HepG2 (cell line): ENCODE results near the gene LRSAM1. TPM values are rescaled to one million over a fixed set of nuclear protein-coding genes. Genes with fewer than 3 reads are reported as not detected.

ENCODE experiments used
- DRAP1 ChIP-seq: IDR thresholded peaks from 2 replicates; pipeline ENCODE4 v1.6.1; 2016; ENCODE audit warnings: missing genetic modification reagents, missing compliant biosample characterization
- ESRRA ChIP-seq: sonication (generic); formaldehyde crosslinking; IDR thresholded peaks from 2 replicates; pipeline ENCODE4 v1.5.1; 2020; ENCODE audit warnings: mild to moderate bottlenecking, low read depth, missing genetic modification reagents
- HBP1 ChIP-seq: IDR thresholded peaks from 2 replicates; pipeline ENCODE4 v1.6.1; 2016; ENCODE audit warnings: low read depth, control low read depth
- HNF4A ChIP-seq: sonication (generic); formaldehyde crosslinking; IDR thresholded peaks from 2 replicates; pipeline ENCODE4 v1.4.0; 2020; ENCODE audit warnings: missing genetic modification reagents
- JUND ChIP-seq: sonication (generic); formaldehyde crosslinking; IDR thresholded peaks from 2 replicates; pipeline ENCODE4 v1.8.0; 2022; ENCODE audit warnings: mild to moderate bottlenecking, missing genetic modification reagents
- MTF1 ChIP-seq: sonication (generic); formaldehyde crosslinking; IDR thresholded peaks from 2 replicates; pipeline ENCODE4 v1.5.0; 2020; ENCODE audit warnings: missing genetic modification reagents
- NFKB2 ChIP-seq: sonication (generic); formaldehyde crosslinking; IDR thresholded peaks from 2 replicates; pipeline ENCODE4 v1.4.0; 2020; ENCODE audit warnings: missing genetic modification reagents, borderline replicate concordance
- ZBTB8A ChIP-seq: sonication (generic); formaldehyde crosslinking; IDR thresholded peaks from 2 replicates; pipeline ENCODE4 v1.4.0; 2020; ENCODE audit warnings: mild to moderate bottlenecking, low read depth, missing genetic modification reagents, borderline replicate concordance
- ZNF280B ChIP-seq: sonication (generic); formaldehyde crosslinking; IDR thresholded peaks from 2 replicates; pipeline ENCODE4 v1.5.0; 2020; ENCODE audit warnings: missing genetic modification reagents, mild to moderate bottlenecking, borderline replicate concordance
- ZNF30 ChIP-seq: sonication (generic); formaldehyde crosslinking; IDR thresholded peaks from 2 replicates; pipeline ENCODE4 v1.5.0; 2020; ENCODE audit warnings: mild to moderate bottlenecking, missing genetic modification reagents
- ZNF451 ChIP-seq: sonication (generic); formaldehyde crosslinking; IDR thresholded peaks from 2 replicates; pipeline ENCODE4 v1.5.0; 2020; ENCODE audit warnings: mild to moderate bottlenecking, missing genetic modification reagents
- ZNF740 ChIP-seq: sonication (generic); formaldehyde crosslinking; IDR thresholded peaks from 2 replicates; pipeline ENCODE4 v1.4.0; 2020; ENCODE audit warnings: missing genetic modification reagents
- polyA plus RNA-seq, 8 experiments: library from polyadenylated mRNA; depleted of rRNA in 3 of 8; stranded (reverse) in 7 of 8; unstranded in 1 of 8; fragments of >200 nt; fragmentation: Illumina TruSeq in 4 of 8; extraction: Trizol in 4 of 8; gene quantifications; 2 replicates each; pipeline versions ENCODE4 v1.2.1 to v1.2.3, GENCODE V29; 2011 to 2016; ENCODE audit warnings: low read depth in 4 of 8, missing spikeins in 1 of 8, mixed read lengths in 1 of 8; ENCODE audit not compliant: insufficient read depth in 1 of 8
- total RNA-seq, 5 experiments: library from RNA; depleted of rRNA; stranded (reverse); fragments of >200 nt; fragmentation: Illumina TruSeq; extraction: Trizol; gene quantifications; 2 replicates each; pipeline ENCODE4 v1.2.3, GENCODE V29; 2016; ENCODE audit warnings: low read depth in 1 of 5
- TF ChIP-seq, protein P1 (sequence below), 2 experiments: sonication (generic) in 1 of 2; formaldehyde crosslinking in 1 of 2; IDR thresholded peaks; 2 replicates each; pipeline versions ENCODE4 v1.6.1 to v1.9.0; 2014 to 2022; ENCODE audit warnings: antibody characterized with exemption in 1 of 2, borderline replicate concordance in 1 of 2, inconsistent platforms in 1 of 2, low read depth in 1 of 2, missing genetic modification reagents in 1 of 2
- TF ChIP-seq, protein P2 (sequence below): sonication (generic); formaldehyde crosslinking; IDR thresholded peaks from 2 replicates; pipeline ENCODE4 v1.4.0; 2020; ENCODE audit warnings: mild to moderate bottlenecking, missing genetic modification reagents
- TF ChIP-seq, protein P3 (sequence below): sonication (generic); formaldehyde crosslinking; IDR thresholded peaks from 2 replicates; pipeline ENCODE4 v1.5.0; 2020; ENCODE audit warnings: missing genetic modification reagents

Gene LRSAM1
- total and polyA plus RNA-seq, 2 of the 13 experiments (the other 11 are each of a cell fraction or from before 2014, with no cell fraction given): 8.7 to 10.2 TPM

- TF ChIP-seq NFKB2 (peak; percentile 75), ZNF740 (CRISPR knock-in tag) (peak; percentile 59; the same call in 1 of the 2 replicates), DRAP1 (CRISPR knock-in tag) (peak; percentile 99), ZNF451 (CRISPR knock-in tag) (peak; percentile 48; the same call in 1 of the 2 replicates), JUND (CRISPR knock-in tag) (no peak), ESRRA (no peak; the same call in 1 of the 2 replicates), HNF4A (CRISPR knock-in tag) (peak; percentile 40), ZNF280B (peak; percentile 21; the same call in 1 of the 2 replicates), HBP1 (CRISPR knock-in tag) (peak; percentile 82; the same call in 1 of the 2 replicates), MTF1 (peak; percentile 80), ZBTB8A (0 out of 2 replicates have a peak, but pooled peaks have one; percentile 84), ZNF30 (CRISPR knock-in tag) (no peak)
- TF ChIP-seq, protein P1, sequence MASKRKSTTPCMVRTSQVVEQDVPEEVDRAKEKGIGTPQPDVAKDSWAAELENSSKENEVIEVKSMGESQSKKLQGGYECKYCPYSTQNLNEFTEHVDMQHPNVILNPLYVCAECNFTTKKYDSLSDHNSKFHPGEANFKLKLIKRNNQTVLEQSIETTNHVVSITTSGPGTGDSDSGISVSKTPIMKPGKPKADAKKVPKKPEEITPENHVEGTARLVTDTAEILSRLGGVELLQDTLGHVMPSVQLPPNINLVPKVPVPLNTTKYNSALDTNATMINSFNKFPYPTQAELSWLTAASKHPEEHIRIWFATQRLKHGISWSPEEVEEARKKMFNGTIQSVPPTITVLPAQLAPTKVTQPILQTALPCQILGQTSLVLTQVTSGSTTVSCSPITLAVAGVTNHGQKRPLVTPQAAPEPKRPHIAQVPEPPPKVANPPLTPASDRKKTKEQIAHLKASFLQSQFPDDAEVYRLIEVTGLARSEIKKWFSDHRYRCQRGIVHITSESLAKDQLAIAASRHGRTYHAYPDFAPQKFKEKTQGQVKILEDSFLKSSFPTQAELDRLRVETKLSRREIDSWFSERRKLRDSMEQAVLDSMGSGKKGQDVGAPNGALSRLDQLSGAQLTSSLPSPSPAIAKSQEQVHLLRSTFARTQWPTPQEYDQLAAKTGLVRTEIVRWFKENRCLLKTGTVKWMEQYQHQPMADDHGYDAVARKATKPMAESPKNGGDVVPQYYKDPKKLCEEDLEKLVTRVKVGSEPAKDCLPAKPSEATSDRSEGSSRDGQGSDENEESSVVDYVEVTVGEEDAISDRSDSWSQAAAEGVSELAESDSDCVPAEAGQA (IDR thresholded peaks at IDR 0.05; ENCODE audit: low read depth): peak; percentile 98
- TF ChIP-seq, protein P1 (CRISPR knock-in tag; IDR thresholded peaks at IDR 0.05; ENCODE audit: borderline replicate concordance): 0 out of 2 replicates have a peak, but pooled peaks have one; percentile 56
- TF ChIP-seq, protein P2, sequence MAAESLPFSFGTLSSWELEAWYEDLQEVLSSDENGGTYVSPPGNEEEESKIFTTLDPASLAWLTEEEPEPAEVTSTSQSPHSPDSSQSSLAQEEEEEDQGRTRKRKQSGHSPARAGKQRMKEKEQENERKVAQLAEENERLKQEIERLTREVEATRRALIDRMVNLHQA (CRISPR knock-in tag): no peak; the same call in 1 of the 2 replicates
- TF ChIP-seq, protein P3, sequence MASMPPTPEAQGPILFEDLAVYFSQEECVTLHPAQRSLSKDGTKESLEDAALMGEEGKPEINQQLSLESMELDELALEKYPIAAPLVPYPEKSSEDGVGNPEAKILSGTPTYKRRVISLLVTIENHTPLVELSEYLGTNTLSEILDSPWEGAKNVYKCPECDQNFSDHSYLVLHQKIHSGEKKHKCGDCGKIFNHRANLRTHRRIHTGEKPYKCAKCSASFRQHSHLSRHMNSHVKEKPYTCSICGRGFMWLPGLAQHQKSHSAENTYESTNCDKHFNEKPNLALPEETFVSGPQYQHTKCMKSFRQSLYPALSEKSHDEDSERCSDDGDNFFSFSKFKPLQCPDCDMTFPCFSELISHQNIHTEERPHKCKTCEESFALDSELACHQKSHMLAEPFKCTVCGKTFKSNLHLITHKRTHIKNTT (CRISPR knock-in tag): no peak
These were observed at the start of gene LRSAM1, which contains the start of gene RPL12 (continued) for GRCh38 chr9:127450830-127451607.
